Osteoblast (primary cell): ENCODE data around the gene THSD8. TPM values are rescaled to one million over a fixed set of nuclear protein-coding genes. Genes with fewer than 3 reads are reported as not detected.

ENCODE experiments used
- DNase-seq: peaks from one replicate; pipeline ENCODE4 v3.0.0; 2011; ENCODE audit warnings: low spot score, mixed read lengths; ENCODE audit not compliant: insufficient read length; ENCODE audit errors: missing footprints
- H2AFZ ChIP-seq: 2 replicates; pipeline ENCODE4 v1.6.0; 2011; ENCODE audit warnings: mild to moderate bottlenecking, low read length
- H3K27ac ChIP-seq: 2 replicates; pipeline ENCODE4 v1.5.1; 2011; ENCODE audit warnings: mild to moderate bottlenecking, low read depth, low read length, moderate library complexity
- H3K27me3 ChIP-seq: 2 replicates; pipeline ENCODE4 v1.6.0; 2012; ENCODE audit warnings: mild to moderate bottlenecking, control low read depth, inconsistent platforms, low read length, moderate library complexity; ENCODE audit not compliant: insufficient read depth
- H3K36me3 ChIP-seq: 2 replicates; pipeline ENCODE4 v1.5.1; 2011; ENCODE audit warnings: mild to moderate bottlenecking, low read length, control low read depth, moderate library complexity; ENCODE audit not compliant: insufficient read depth
- H3K4me1 ChIP-seq: 2 replicates; pipeline ENCODE4 v1.5.1; 2011; ENCODE audit warnings: mild to moderate bottlenecking, low read length, control low read depth, moderate library complexity; ENCODE audit not compliant: insufficient read depth
- H3K4me2 ChIP-seq: 2 replicates; pipeline ENCODE4 v1.6.0; 2011; ENCODE audit warnings: mild to moderate bottlenecking, low read length; ENCODE audit not compliant: insufficient read depth
- H3K4me3 ChIP-seq: fragments of 200-600 bp; sonication (generic); 3 replicates; pipeline ENCODE4 v1.5.1; 2012; ENCODE audit warnings: mild to moderate bottlenecking, low read length, inconsistent platforms; ENCODE audit not compliant: insufficient read depth
- H3K79me2 ChIP-seq: 2 replicates; pipeline ENCODE4 v1.6.0; 2012; ENCODE audit warnings: mild to moderate bottlenecking, low read length, control low read depth, inconsistent platforms; ENCODE audit not compliant: insufficient read depth
- H3K9me3 ChIP-seq: 2 replicates; pipeline ENCODE4 v1.5.1; 2011; ENCODE audit warnings: low read depth, low read length, control low read depth
- H4K20me1 ChIP-seq: 2 replicates; pipeline ENCODE4 v1.6.0; 2012; ENCODE audit warnings: mild to moderate bottlenecking, low read length, control low read depth; ENCODE audit not compliant: insufficient read depth
- CTCF ChIP-seq: IDR thresholded peaks from 2 replicates; pipeline ENCODE4 v1.5.1; 2011; ENCODE audit warnings: mild to moderate bottlenecking, low read depth, low read length, moderate library complexity; ENCODE audit errors: extremely low read depth
- total RNA-seq: library from RNA; depleted of rRNA; stranded (reverse); fragments of >200 nt; gene quantifications from 2 replicates; pipeline ENCODE4 v1.2.3, GENCODE V29; 2012

THSD8 gene
- total RNA-seq, 1 donor: not detected

DNA sequence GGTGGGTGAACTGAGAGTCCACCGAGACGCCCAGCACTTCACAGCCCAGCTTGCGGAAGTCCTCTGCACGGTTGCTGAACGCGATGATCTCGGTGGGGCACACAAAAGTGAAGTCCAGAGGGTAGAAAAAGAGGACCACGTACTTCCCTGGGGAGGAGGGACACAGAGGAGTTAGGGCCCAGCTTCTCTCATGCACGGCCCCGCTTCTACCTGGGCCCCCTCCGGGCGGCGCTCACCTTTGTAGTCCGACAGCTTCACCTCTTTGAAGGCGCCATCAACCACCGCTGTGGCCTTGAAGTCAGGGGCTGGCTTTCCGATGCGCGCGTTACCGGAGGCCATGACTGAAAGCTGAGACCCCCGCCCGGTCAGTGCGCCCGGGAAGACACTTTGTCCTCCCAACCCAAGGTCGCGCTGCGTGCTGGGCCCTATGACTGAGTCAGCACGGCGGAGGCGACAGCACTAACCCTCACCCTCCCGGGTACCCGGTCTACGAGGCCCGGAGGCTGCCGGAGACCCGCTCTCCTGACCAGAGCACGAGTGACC, 875 bp upstream of the THSD8 start:
- no peak for DNase-seq
- no peaks in the 10 kb centered on the region for H3K9me3 ChIP-seq
- H3K27me3 ChIP-seq: no peaks in the 10 kb centered on the region
- peak overlapping the region; percentile 94 for H2AFZ ChIP-seq
- H4K20me1 ChIP-seq: peaks cover 3% of the 10 kb centered on the region
- peak overlapping the region; percentile 94 for H3K4me3 ChIP-seq
- H3K4me2 ChIP-seq: peak overlapping the region; percentile 95
- TF ChIP-seq CTCF: no peak
- H3K36me3 ChIP-seq: peaks cover 8% of the 10 kb centered on the region
- H3K27ac ChIP-seq: peak overlapping the region; percentile 66
- H3K79me2 ChIP-seq: peaks cover 11% of the 10 kb centered on the region
- H3K4me1 ChIP-seq: peaks cover 15% of the 10 kb centered on the region

GRCh38 chr19:12802267-12803106, 618 bp downstream of the THSD8 start:
- Histone ChIP-seq H3K4me2 (peak overlapping the region; percentile 95), H4K20me1 (peaks cover 3% of the 10 kb centered on the region), H3K4me1 (peaks cover 24% of the 10 kb centered on the region), H3K9me3 (no peaks in the 10 kb centered on the region), H3K27me3 (no peaks in the 10 kb centered on the region), H3K27ac (no peak overlapping the region), H3K79me2 (peaks cover 20% of the 10 kb centered on the region), H3K4me3 (peak overlapping the region; percentile 94), H3K36me3 (peaks cover 8% of the 10 kb centered on the region), H2AFZ (peak overlapping the region; percentile 94)
- DNase-seq: peak; percentile 94
- no peak for TF ChIP-seq CTCF

DNA sequence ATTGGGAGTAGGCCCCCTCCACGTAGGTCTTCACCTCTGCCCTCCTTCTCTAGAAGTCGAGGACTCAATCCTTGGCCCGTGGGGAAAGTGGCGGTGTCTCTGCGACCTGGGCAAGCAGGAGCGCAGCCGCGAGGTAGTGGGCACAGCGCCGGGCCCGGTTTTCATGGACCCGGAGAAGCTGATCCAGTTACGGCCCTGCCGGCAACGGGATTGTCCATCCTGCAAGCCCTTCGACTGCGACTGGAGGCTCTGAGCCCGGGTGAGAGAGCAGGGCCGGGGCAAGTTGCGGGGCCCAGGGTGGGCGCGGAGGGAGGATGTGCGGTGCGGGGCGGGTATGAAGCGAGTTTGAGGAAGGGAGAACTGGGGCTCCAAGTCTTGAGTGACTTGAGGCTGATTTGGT, 2.2 kb downstream of the THSD8 start:
- H3K9me3 ChIP-seq: no peaks in the 10 kb centered on the region
- no peak for TF ChIP-seq CTCF
- H3K4me3 ChIP-seq: no peak overlapping the region
- peaks cover 24% of the 10 kb centered on the region for H3K4me1 ChIP-seq
- H2AFZ ChIP-seq: no peak overlapping the region
- no peak overlapping the region for H3K27ac ChIP-seq
- peaks cover 20% of the 10 kb centered on the region for H3K79me2 ChIP-seq
- H4K20me1 ChIP-seq: peaks cover 3% of the 10 kb centered on the region
- DNase-seq: no peak
- H3K27me3 ChIP-seq: no peaks in the 10 kb centered on the region
- H3K4me2 ChIP-seq: no peak overlapping the region
- peaks cover 13% of the 10 kb centered on the region for H3K36me3 ChIP-seq
